CD4-positive, alpha-beta T cell treated with Interleukin-12 subunit alpha and Interleukin-12 subunit beta, for 1 hour (primary cell): Measurements from ENCODE around the gene SCAPER.
"Not testable (repeated sequence)": the region's sequence is repeated elsewhere in the genome, so short reads cannot be mapped to it uniquely, and the experiment has no call there.

Experiments
- DNase-seq: peaks from one replicate; pipeline ENCODE4 v3.0.0-alpha.2; 2020

Gene SCAPER

GRCh38 chr15:76912430-76912829 is 7.3 kb upstream of the SCAPER start:
- DNase-seq: no peak

DNA sequence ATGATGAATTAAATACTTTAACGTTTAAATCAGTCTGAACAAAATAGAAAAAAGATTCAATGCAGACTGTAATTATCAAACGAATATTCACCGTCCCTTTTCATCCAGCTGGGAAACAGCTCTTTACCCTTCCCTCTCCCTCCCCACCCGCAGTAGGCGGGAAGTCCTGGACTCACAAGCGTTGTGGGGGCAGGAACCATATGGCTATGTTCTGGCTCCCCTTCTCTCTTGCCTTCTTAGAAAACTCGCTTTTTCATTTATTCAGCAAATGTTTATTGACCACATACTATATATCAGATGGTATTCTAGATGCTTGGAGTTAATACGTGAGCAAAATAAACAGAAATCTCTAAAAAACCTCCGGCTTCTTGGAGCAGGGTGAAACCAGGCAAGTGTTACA is 715 bp upstream of the SCAPER start:
- no peak for DNase-seq

- DNase-seq: peak; percentile 17
Observed at GRCh38 chr15:76904461-76905012, 603 bp downstream of the SCAPER start.

DNA sequence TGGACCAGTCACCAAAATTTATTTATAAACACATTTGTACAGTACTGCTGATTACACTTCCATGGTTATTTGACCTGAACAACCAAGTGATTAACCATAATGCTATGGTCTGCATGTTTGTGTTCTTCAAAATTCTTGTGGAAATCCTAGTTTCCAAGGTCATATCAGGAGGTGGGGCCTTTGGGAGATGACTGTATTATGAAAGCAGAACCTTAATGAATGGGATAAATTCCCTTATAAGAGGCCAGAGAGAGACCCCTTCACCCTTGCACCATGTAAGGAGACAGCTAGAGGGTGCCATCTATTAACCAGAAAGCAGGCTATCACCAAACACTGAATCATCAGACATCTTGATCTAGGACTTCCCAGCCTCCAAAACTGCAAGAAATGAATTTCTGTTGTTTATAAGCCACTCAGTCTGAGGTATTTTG is 1.9 kb downstream of the SCAPER start:
- peak; percentile 45 for DNase-seq

DNA sequence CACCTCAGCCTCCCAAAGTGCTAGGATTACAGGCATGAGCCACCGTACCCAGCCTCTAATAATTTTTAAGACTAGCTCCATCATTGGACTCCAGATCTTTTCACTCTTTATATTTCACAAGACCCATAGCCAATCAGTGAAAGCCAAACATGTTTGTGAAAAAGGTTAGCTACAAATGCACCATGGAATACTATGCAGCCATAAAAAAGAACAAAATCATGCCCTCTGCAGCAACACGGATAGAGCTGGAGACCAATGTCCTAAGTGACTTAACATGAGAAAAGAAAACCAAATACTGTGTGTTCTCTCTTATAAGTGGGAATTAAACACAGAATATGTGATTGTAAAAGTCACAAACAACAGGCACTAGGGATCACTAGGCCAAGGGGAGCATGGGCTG is 3.2 kb downstream of the SCAPER start:
- no peak for DNase-seq

DNA sequence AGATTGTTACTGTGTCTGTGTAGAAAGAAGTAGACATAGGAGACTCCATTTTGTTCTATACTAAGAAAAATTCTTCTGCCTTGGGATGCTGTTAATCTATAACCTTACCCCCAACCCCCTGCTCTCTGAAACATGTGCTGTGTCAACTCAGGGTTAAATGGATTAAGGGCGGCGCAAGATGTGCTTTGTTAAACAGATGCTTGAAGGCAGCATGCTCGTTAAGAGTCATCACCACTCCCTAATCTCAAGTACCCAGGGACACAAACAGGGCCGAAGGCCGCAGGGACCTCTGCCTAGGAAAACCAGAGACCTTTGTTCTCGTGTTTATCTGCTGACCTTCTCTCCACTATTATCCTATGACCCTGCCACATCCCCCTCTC is 5.2 kb downstream of the SCAPER start:
- not testable (repeated sequence) for DNase-seq

DNA sequence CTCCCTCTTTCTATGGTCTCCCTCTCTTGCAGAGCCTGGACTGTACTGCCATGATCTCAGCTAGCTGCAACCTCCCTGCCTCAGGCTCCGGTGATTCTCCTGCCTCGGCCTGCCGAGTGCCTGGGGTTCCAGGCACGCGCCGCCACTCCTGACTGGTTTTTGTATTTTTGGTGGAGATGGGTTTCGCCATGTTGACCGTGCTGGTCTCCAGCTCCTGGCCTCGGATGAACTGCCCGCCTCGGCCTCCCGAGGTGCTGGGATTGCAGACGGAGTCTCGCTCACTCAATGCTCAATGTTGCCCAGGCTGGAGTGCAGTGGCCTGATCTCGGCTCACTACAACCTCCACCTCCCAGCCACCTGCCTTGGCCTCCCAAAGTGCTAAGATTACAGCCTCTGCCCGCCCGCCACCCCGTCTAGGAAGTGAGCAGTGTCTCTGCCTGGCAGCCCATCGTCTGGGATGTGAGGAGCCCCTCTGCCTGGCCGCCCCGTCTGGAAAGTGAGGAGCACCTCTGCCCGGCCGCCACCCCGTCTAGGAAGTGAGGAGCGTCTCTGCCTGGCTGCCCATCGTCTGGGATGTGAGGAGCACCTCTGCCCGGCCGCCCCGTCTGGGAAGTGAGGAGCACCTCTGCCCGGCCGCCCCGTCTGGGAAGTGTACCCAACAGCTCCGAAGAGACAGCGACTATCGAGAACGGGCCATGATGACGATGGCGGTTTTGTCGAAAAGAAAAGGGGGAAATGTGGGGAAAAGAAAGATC is 5.8 kb downstream of the SCAPER start:
- not testable (repeated sequence) for DNase-seq

DNA sequence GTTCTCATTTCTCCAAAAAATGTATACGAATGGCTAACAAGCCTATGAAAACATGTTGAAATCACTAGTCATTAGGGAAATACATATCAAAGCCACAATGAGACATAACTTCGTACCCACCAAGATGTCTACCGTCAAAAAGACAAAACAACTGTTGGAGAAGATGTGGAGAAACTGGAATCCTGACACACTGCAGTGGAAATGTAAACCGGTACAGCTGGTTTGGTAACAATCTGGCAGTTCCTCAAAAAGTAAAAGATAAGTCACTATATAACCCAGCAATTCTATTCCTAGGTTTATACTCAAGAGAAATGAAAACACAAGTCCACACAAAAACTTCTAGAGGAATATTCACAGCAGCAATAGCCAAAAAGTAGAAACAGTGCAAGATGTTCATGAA is 7.0 kb downstream of the SCAPER start:
- no peak for DNase-seq

DNA sequence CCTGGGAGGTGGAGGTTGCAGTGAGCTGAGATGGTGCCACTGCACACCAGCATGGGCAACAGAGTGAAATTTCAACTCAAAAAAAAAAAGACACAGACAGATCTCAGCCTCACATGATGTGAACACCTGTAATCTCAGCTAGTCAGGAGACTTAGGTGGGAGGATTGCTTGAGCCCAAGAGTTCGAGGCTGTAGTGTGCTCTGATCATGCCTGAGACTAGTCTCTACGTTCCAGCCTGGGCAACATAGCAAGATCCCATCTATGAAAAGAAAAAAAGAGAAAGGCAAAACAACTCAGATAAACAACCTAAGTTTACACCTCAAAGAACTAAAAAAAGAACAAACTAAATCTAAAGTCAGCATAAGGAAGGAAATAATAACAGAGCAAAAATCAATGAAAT is 11.0 kb downstream of the SCAPER start:
- no peak for DNase-seq

DNA sequence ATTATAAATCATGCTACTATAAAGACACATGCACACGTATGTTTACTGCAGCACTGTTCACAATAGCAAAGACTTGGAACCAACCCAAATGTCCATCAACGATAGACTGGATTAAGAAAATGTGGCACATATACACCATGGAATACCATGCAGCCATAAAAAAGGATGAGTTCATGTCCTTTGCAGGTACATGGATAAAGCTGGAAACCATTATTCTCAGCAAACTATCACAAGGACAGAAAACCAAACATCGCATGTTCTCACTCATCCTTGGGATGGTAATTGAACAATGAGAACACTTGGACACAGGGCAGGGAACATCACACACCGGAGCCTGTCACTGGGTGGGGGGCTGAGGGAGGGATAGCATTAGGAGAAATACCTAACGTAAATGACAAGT is 12.3 kb downstream of the SCAPER start:
- DNase-seq: not testable (repeated sequence)

GRCh38 chr15:76887280-76888141 is 17.6 kb downstream of the SCAPER start:
- not testable (repeated sequence) for DNase-seq

GRCh38 chr15:76885212-76885611 is 19.9 kb downstream of the SCAPER start:
- DNase-seq: no peak

- no peak for DNase-seq
Observed at GRCh38 chr15:76875911-76876310, 29.2 kb downstream of the SCAPER start.

- DNase-seq: not testable (repeated sequence)
Observed at GRCh38 chr15:76873066-76873465, 32.1 kb downstream of the SCAPER start.

- no peak for DNase-seq
Observed at GRCh38 chr15:76871930-76872329, 33.2 kb downstream of the SCAPER start.

DNA sequence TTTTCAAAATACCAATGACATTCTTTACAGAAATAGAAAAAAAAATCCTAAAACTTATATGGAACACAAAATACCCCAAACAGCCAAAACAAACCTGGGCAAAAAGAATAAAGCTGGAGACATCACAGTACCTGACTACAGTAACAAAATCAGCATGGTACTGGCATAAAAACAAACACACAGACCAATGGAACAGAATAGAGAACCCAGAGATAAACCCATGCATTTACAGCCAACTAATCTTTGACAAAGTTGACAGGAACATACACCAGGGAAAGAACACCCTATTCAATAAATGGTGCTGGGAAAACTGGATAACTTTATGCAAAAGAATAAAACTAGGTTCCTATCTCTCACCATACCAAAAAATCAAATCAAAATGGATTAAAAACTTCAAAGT is 36.4 kb downstream of the SCAPER start:
- DNase-seq: no peak

- peak; percentile 17 for DNase-seq
Observed at GRCh38 chr15:76866716-76867321, 38.3 kb downstream of the SCAPER start.

- DNase-seq: peak; percentile 2
Observed at GRCh38 chr15:76866008-76866407, 39.1 kb downstream of the SCAPER start.

GRCh38 chr15:76865548-76865991 is 39.6 kb downstream of the SCAPER start:
- DNase-seq: no peak

- DNase-seq: no peak
Observed at GRCh38 chr15:76864586-76864985, 40.6 kb downstream of the SCAPER start.

DNA sequence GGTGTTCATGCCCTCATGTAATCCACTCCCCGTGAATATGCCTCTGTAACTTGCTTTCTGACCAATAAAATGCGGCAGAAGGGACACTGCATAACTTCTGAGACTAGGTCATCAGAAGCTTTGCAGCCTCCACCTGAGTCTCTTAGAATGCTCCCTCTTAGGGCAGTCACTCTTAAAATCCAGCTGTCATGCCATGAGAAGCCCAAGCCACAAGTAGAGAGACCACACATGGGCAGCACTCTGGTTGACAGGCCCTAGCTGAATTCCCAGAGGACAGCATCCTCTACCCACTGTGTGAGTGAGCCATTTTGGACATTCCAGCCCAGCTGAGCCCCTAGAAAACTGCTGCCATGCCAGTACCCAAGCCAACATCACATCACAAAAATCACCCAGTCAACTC is 41.4 kb downstream of the SCAPER start:
- no peak for DNase-seq

- no peak for DNase-seq
Observed at GRCh38 chr15:76863123-76863522, 42.0 kb downstream of the SCAPER start.

GRCh38 chr15:76861815-76862397 is 43.2 kb downstream of the SCAPER start:
- DNase-seq: no peak
